Measurements from ENCODE around the gene RTN4RL1.

- no peak for TF ChIP-seq CTCF (IDR thresholded peaks at IDR 0.05)
- no peak for TF ChIP-seq REST (IDR thresholded peaks at IDR 0.05; ENCODE audit: insufficient read depth in 1 of 2, low read depth in 2 of 2, low read length in 1 of 2)
- no peak for TF ChIP-seq SIN3A (IDR thresholded peaks at IDR 0.05; ENCODE audit: borderline replicate concordance, insufficient read depth, low read depth, low read length)
These were observed 42.0 kb upstream of the RTN4RL1 start for GRCh38 chr17:2067048-2067561.

Measured in Panc1 (cell line).